K562 (cell line): ENCODE measurements around the gene EXOC4. TPM values are rescaled to one million over a fixed set of nuclear protein-coding genes. Genes with fewer than 3 reads are reported as not detected.

ENCODE experiments used
- ATAC-seq: fragments of 200-7000 bp; cut with Tn5 transposase; 3 replicates; pipeline ENCODE4 v1.9.1; 2020; ENCODE audit warnings: moderate library complexity
- BruUV-seq: library from RNA; stranded (reverse); fragments of 400-500 nt; replicated peaks from 2 replicates; lab custom pipeline; 2021; lab: Mats Ljungman, UMichigan
- CTCF ChIA-PET: fragments of 300-600 bp; formaldehyde crosslinking; extraction: SDS; loops from one replicate; lab custom pipeline; 2021; ENCODE audit warnings: low intra/inter-chr PET ratio; lab: Yijun Ruan, JAX
- POLR2A ChIA-PET: fragments of 300-600, 350-650 bp; sonication (Branson Sonifier 250); formaldehyde crosslinking; extraction: SDS; loops from one replicate; lab custom pipeline; 2021; ENCODE audit warnings: antibody characterized with exemption, inconsistent platforms; lab: Yijun Ruan, JAX
- DNase-seq, 4 experiments: peaks; one replicate each; pipeline versions ENCODE4 v3.0.0 to v3.0.0-alpha.2; 2011 to 2018; ENCODE audit warnings: low spot score in 3 of 4, mixed read lengths in 3 of 4; ENCODE audit errors: extremely low read depth in 1 of 4
- FAIRE-seq: peaks from 2 replicates; lab custom pipeline; 2011; peaks lifted over from hg19 to GRCh38; lab: Jason Lieb, UNC
- H2AFZ ChIP-seq: 2 replicates; pipeline ENCODE4 v1.6.0; 2011; ENCODE audit warnings: low read depth, low read length, control low read depth, inconsistent platforms
- H3K27ac ChIP-seq: fragments of 200-600 bp; 3 replicates; pipeline ENCODE4 v1.8.0; 2011; ENCODE audit warnings: low read depth, mild to moderate bottlenecking, control low read depth, inconsistent platforms, low read length, moderate library complexity, mixed read lengths; ENCODE audit errors: extremely low read depth
- H3K27me3 ChIP-seq, 2 experiments: fragments of 300-600 bp in 1 of 2; 2 replicates in 1 of 2; 3 replicates in 1 of 2; pipeline versions ENCODE4 v1.6.0 to v1.8.0; 2011; ENCODE audit warnings: inconsistent platforms in 2 of 2, low read length in 2 of 2, mild to moderate bottlenecking in 1 of 2, mixed read lengths in 1 of 2, moderate library complexity in 1 of 2; ENCODE audit not compliant: control insufficient read depth in 2 of 2, insufficient read depth in 2 of 2
- H3K36me3 ChIP-seq: fragments of 300-600 bp; 3 replicates; pipeline ENCODE4 v1.8.0; 2011; ENCODE audit warnings: mild to moderate bottlenecking, low read length, inconsistent platforms; ENCODE audit not compliant: control insufficient read depth, insufficient read depth
- H3K4me1 ChIP-seq, 2 experiments: fragments of 200-600 bp in 1 of 2; replicated peaks in 1 of 2; 2 replicates in 1 of 2; 3 replicates in 1 of 2; pipeline versions ENCODE4 v1.5.1 to v1.8.0; 2011; ENCODE audit warnings: inconsistent platforms in 2 of 2, low read length in 2 of 2, mild to moderate bottlenecking in 1 of 2, mixed read lengths in 1 of 2, moderate library complexity in 1 of 2; ENCODE audit not compliant: control insufficient read depth in 2 of 2, insufficient read depth in 2 of 2
- H3K4me2 ChIP-seq: 2 replicates; pipeline ENCODE4 v1.6.1; 2011; ENCODE audit warnings: low read length, control low read depth, inconsistent platforms, mixed read lengths; ENCODE audit not compliant: insufficient read depth
- H3K4me3 ChIP-seq: fragments of 200-600 bp; sonication (generic), shearing (Covaris generic); 2 replicates; pipeline ENCODE4 v1.5.1; 2016; ENCODE audit warnings: control low read depth, inconsistent platforms
- H3K79me2 ChIP-seq: fragments of 200-600 bp; 3 replicates; pipeline ENCODE4 v1.8.0; 2011; ENCODE audit warnings: low read length, inconsistent platforms; ENCODE audit not compliant: control insufficient read depth, insufficient read depth
- H3K9ac ChIP-seq, 2 experiments: 2 replicates each; pipeline versions ENCODE4 v1.6.0 to v1.6.1; 2011; ENCODE audit warnings: low read depth in 2 of 2, low read length in 2 of 2, control low read depth in 1 of 2, inconsistent platforms in 1 of 2, mild to moderate bottlenecking in 1 of 2, mixed read lengths in 1 of 2; ENCODE audit not compliant: insufficient read depth in 1 of 2
- H3K9me1 ChIP-seq: one replicate; pipeline ENCODE4 v1.6.0; 2011; ENCODE audit warnings: inconsistent platforms, mild to moderate bottlenecking, low read length, moderate library complexity; ENCODE audit not compliant: control insufficient read depth, insufficient read depth
- H3K9me3 ChIP-seq: replicated peaks from 2 replicates; pipeline ENCODE4 v1.5.1; 2011; ENCODE audit warnings: low read depth, low read length, inconsistent platforms; ENCODE audit not compliant: control insufficient read depth, insufficient read depth
- H4K20me1 ChIP-seq: replicated peaks from 2 replicates; pipeline ENCODE4 v1.6.1; 2011; ENCODE audit warnings: low read length, inconsistent platforms, mixed read lengths; ENCODE audit not compliant: control insufficient read depth, insufficient read depth
- BRCA1 ChIP-seq, 2 experiments: fragments of 450-650 bp in 1 of 2; sonication (generic) in 1 of 2; formaldehyde crosslinking in 1 of 2; IDR thresholded peaks; 2 replicates each; pipeline versions ENCODE4 v1.5.0 to v1.6.1; 2017 to 2020; ENCODE audit warnings: mild to moderate bottlenecking in 1 of 2, missing genetic modification reagents in 1 of 2
- COPS2 ChIP-seq: fragments of 450-650 bp; conservative IDR thresholded peaks from 2 replicates; pipeline ENCODE4 v1.6.1; 2016; ENCODE audit warnings: mild to moderate bottlenecking, moderate library complexity
- ETS2 ChIP-seq: IDR thresholded peaks from 2 replicates; pipeline ENCODE4 v1.6.1; 2016; ENCODE audit warnings: borderline replicate concordance, missing genetic modification characterization, mild to moderate bottlenecking, moderate library complexity, missing compliant biosample characterization; ENCODE audit not compliant: poor library complexity, severe bottlenecking
- SMARCB1 ChIP-seq: IDR thresholded peaks from 2 replicates; pipeline ENCODE4 v1.6.1; 2011; ENCODE audit warnings: improper control_type of control experiment, low read depth; ENCODE audit not compliant: insufficient read length
- SMARCE1 ChIP-seq: fragments of 450-650 bp; IDR thresholded peaks from 2 replicates; pipeline ENCODE4 v1.7.1; 2016; ENCODE audit warnings: mild to moderate bottlenecking
- TRIM25 ChIP-seq: fragments of 450-650 bp; IDR thresholded peaks from 2 replicates; pipeline ENCODE4 v1.7.0; 2016; ENCODE audit warnings: borderline replicate concordance
- ZNF354B ChIP-seq: fragments of 250-450 bp; sonication (Bioruptor Pico); IDR thresholded peaks from 2 replicates; pipeline ENCODE4 v1.4.0; 2020
- ZNF764 ChIP-seq: fragments of 250-450 bp; sonication (Bioruptor Pico); IDR thresholded peaks from 2 replicates; pipeline ENCODE4 v1.4.0; 2020; ENCODE audit warnings: low read depth, mild to moderate bottlenecking, moderate library complexity
- WGBS: fragments of 100-300 bp; shearing (Covaris generic); methylation state at CpG from one replicate; pipeline ENCODE4 v1.1.6; 2016; ENCODE audit warnings: low coverage, mixed read lengths; ENCODE audit not compliant: insufficient coverage; ENCODE audit errors: missing lambda C conversion rate; 5-methylcytosine and 5-hydroxymethylcytosine counted together
- in situ Hi-C: fragments of 300-500 bp; cut with MboI; formaldehyde crosslinking; loops from 4 replicates; pipeline ENCODE4 v1.15.0; 2018; ENCODE audit warnings: inconsistent platforms, mixed read lengths
- intact Hi-C: fragments of 100-400 bp; cut with micrococcal nuclease; formaldehyde crosslinking; loops from 2 replicates; pipeline ENCODE4 v1.14.2; 2022
- polyA plus RNA-seq, 8 experiments: library from polyadenylated mRNA; depleted of rRNA in 4 of 8; stranded (reverse) in 5 of 8; unstranded in 3 of 8; fragments of >200 nt; fragmentation: Nextera tagmentation in 2 of 8; fragmentation: Illumina TruSeq in 1 of 8; extraction: Ambion mirVana in 2 of 8; extraction: Trizol in 1 of 8; gene quantifications; 2 replicates each; pipeline versions ENCODE4 v1.2.1 to v1.2.3, GENCODE V29; 2011 to 2014; ENCODE audit warnings: inconsistent platforms in 1 of 8, missing spikeins in 1 of 8
- total RNA-seq, 7 experiments: library from RNA; depleted of rRNA in 6 of 7; stranded (reverse); fragments of >200 nt in 6 of 7; fragmentation: Illumina TruSeq in 2 of 7; extraction: Trizol in 2 of 7; gene quantifications; 2 replicates each; pipeline versions ENCODE4 v1.2.1 to v1.2.3, GENCODE V29; 2011 to 2021; ENCODE audit warnings: low replicate concordance in 1 of 7

Gene EXOC4
- total and polyA plus RNA-seq, 9 of the 15 experiments (the other 6 are each of a cell fraction or from before 2014, with no cell fraction given) = 18.5 to 73.1 (median 46.6) TPM

- H3K27ac ChIP-seq = no peak overlapping the region
- H3K4me3 ChIP-seq = no peak overlapping the region
- no peak overlapping the region for H2AFZ ChIP-seq
- H4K20me1 ChIP-seq = no peaks in the 10 kb centered on the region
- intact Hi-C loops (no loop called here), in situ Hi-C loops (no loop called here)
- no peak for TF ChIP-seq BRCA1 (IDR thresholded peaks at IDR 0.05)
- no peak for TF ChIP-seq BRCA1 (CRISPR knock-in tag; IDR thresholded peaks at IDR 0.05)
- no peak for TF ChIP-seq TRIM25
- no peak for TF ChIP-seq SMARCB1
- TF ChIP-seq COPS2 = no peak
- TF ChIP-seq ETS2 (tag) = no peak
- no peak for TF ChIP-seq SMARCE1
- no peak for TF ChIP-seq ZNF764 (CRISPR knock-in tag)
- no peak for TF ChIP-seq ZNF354B
- no peaks in the 10 kb centered on the region for H3K79me2 ChIP-seq
- WGBS = 87% methylated on average over 3 of the region's 3 CpGs
- POLR2A ChIA-PET = interaction anchor here (0.7 to 1.4 kb wide), 2 partner anchors 10 to 16 kb away, joined by 3 to 4 read pairs; no protein-coding TSS in a partner anchor
- H3K9me3 ChIP-seq = no peaks in the 10 kb centered on the region
- H3K4me2 ChIP-seq = no peak overlapping the region
- H3K27me3 ChIP-seq = no peaks in the 10 kb centered on the region
- FAIRE-seq = no peak
- no peaks in the 10 kb centered on the region for H3K36me3 ChIP-seq
- H3K9me1 ChIP-seq = no peaks in the 10 kb centered on the region
- no peaks in the 10 kb centered on the region; a peak in 1 of 5 replicates for H3K4me1 ChIP-seq
- DNase-seq = no peak
- no peak for ATAC-seq
- BruUV-seq = no TSS peak
- CTCF ChIA-PET = interaction anchor here (0.6 kb wide), 1 partner anchor 319 kb away, joined by 3 read pairs; no protein-coding TSS in a partner anchor
- H3K9ac ChIP-seq = no peak overlapping the region
These were observed 566.8 kb downstream of the EXOC4 start for GRCh38 chr7:133819695-133820094.
